ENCODE measurements around the gene NXPH3.

NXPH3 gene

DNA sequence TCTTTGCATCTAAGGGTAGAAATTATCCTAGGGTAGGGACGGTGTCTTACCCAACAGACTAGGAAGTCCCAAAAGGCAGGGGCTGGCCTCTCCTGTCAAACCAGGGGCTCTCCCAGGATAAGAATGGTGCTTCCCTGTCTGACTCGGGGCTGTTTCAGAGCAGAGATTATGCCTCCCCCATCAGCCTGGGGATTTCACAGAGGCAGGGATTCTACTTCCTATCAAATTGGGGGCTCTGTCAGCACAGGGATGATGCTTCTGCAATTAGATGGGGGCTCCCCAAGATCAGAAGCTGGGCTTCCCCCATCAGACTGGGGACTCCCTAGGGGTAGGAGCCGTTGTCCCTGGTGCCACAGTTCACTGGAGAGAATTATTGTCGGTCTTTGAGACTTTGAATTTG lies 2.3 kb downstream of the NXPH3 start:
- Histone ChIP-seq H4K20me1 (ENCODE audit: insufficient read depth, low read length) (no peaks in the 10 kb centered on the region; the same call in 1 of the 2 replicates), H2AFZ (ENCODE audit: low read depth, low read length) (no peak overlapping the region), H3K9ac (ENCODE audit: low read depth, low read length) (no peak overlapping the region), H3K27me3 (ENCODE audit: insufficient read depth, low read length, poor library complexity) (peaks cover 22% of the 10 kb centered on the region), H3K4me1 (ENCODE audit: insufficient read depth, low read length) (no peaks in the 10 kb centered on the region), H3K36me3 (ENCODE audit: insufficient read depth, low read length) (no peaks in the 10 kb centered on the region), H3K9me3 (ENCODE audit: insufficient read depth, low read length, severe bottlenecking) (no peaks in the 10 kb centered on the region), H3K79me2 (ENCODE audit: insufficient read depth, low read length) (no peaks in the 10 kb centered on the region), H3K4me2 (ENCODE audit: insufficient read depth, low read length) (no peak overlapping the region), H3K4me3 (ENCODE audit: low read depth in 1 of 2, low read length in 2 of 2) (no peak overlapping the region), H3K27ac (ENCODE audit: low read length) (no peak overlapping the region)
- ATAC-seq (ENCODE audit: insufficient read depth, low read depth) = no peak
- no peak for DNase-seq
- no peak for TF ChIP-seq EZH2 (IDR thresholded peaks at IDR 0.05; ENCODE audit: borderline replicate concordance, low read depth, low read length, severe bottlenecking)
- no peak for TF ChIP-seq CTCF (IDR thresholded peaks at IDR 0.05; ENCODE audit: borderline replicate concordance, extremely low read depth, low read length, poor library complexity, severe bottlenecking)

DNA sequence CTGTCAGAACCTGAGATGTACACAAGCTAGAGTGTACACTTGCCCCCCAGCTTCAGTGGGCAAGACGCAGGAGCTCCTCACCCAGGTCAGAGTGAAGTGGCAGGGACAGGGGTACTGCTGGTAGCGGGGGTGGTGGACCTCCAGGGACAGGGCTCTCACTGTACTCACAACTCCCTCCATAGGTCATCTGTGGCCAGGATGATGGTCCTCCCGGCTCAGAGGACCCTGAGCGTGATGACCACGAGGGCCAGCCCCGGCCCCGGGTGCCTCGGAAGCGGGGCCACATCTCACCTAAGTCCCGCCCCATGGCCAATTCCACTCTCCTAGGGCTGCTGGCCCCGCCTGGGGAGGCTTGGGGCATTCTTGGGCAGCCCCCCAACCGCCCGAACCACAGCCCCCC lies 2.7 kb downstream of the NXPH3 start:
- no peak for ATAC-seq (ENCODE audit: insufficient read depth, low read depth)
- H3K9me3 ChIP-seq (ENCODE audit: insufficient read depth, low read length, severe bottlenecking) = no peaks in the 10 kb centered on the region
- no peaks in the 10 kb centered on the region for H3K79me2 ChIP-seq (ENCODE audit: insufficient read depth, low read length)
- no peak overlapping the region for H3K4me2 ChIP-seq (ENCODE audit: insufficient read depth, low read length)
- H3K27ac ChIP-seq (ENCODE audit: low read length) = no peak overlapping the region
- peaks cover 19% of the 10 kb centered on the region for H3K27me3 ChIP-seq (ENCODE audit: insufficient read depth, low read length, poor library complexity)
- no peak for DNase-seq
- no peak overlapping the region for H3K9ac ChIP-seq (ENCODE audit: low read depth, low read length)
- H4K20me1 ChIP-seq (ENCODE audit: insufficient read depth, low read length) = no peaks in the 10 kb centered on the region; the same call in 1 of the 2 replicates
- H3K4me3 ChIP-seq (ENCODE audit: low read depth in 1 of 2, low read length in 2 of 2) = no peak overlapping the region
- no peak overlapping the region for H2AFZ ChIP-seq (ENCODE audit: low read depth, low read length)
- no peak for TF ChIP-seq CTCF (IDR thresholded peaks at IDR 0.05; ENCODE audit: borderline replicate concordance, extremely low read depth, low read length, poor library complexity, severe bottlenecking)
- no peak for TF ChIP-seq EZH2 (IDR thresholded peaks at IDR 0.05; ENCODE audit: borderline replicate concordance, low read depth, low read length, severe bottlenecking)
- H3K36me3 ChIP-seq (ENCODE audit: insufficient read depth, low read length) = no peaks in the 10 kb centered on the region
- H3K4me1 ChIP-seq (ENCODE audit: insufficient read depth, low read length) = no peaks in the 10 kb centered on the region

GRCh38 chr17:49578952-49579500 lies 3.4 kb downstream of the NXPH3 start:
- no peaks in the 10 kb centered on the region for H3K9me3 ChIP-seq (ENCODE audit: insufficient read depth, low read length, severe bottlenecking)
- H3K9ac ChIP-seq (ENCODE audit: low read depth, low read length) = no peak overlapping the region

More at GRCh38 chr17:49578952-49579500, 3.4 kb downstream of the NXPH3 start:
- Histone ChIP-seq H4K20me1 (ENCODE audit: insufficient read depth, low read length) (no peaks in the 10 kb centered on the region; the same call in 1 of the 2 replicates), H3K4me2 (ENCODE audit: insufficient read depth, low read length) (no peak overlapping the region), H3K79me2 (ENCODE audit: insufficient read depth, low read length) (no peaks in the 10 kb centered on the region), H3K36me3 (ENCODE audit: insufficient read depth, low read length) (no peaks in the 10 kb centered on the region), H3K4me1 (ENCODE audit: insufficient read depth, low read length) (no peaks in the 10 kb centered on the region), H3K27me3 (ENCODE audit: insufficient read depth, low read length, poor library complexity) (peaks cover 16% of the 10 kb centered on the region), H3K4me3 (ENCODE audit: low read depth in 1 of 2, low read length in 2 of 2) (no peak overlapping the region), H3K27ac (ENCODE audit: low read length) (no peak overlapping the region), H2AFZ (ENCODE audit: low read depth, low read length) (no peak overlapping the region)
- DNase-seq (no peak), ATAC-seq (ENCODE audit: insufficient read depth, low read depth) (no peak)
- TF ChIP-seq EZH2 (IDR thresholded peaks at IDR 0.05; ENCODE audit: borderline replicate concordance, low read depth, low read length, severe bottlenecking) = no peak
- TF ChIP-seq CTCF (IDR thresholded peaks at IDR 0.05; ENCODE audit: borderline replicate concordance, extremely low read depth, low read length, poor library complexity, severe bottlenecking) = no peak

Measured in DND-41 (cell line).